Caco-2 (cell line): ENCODE results near the gene EPHA2. TPM values are rescaled to one million over a fixed set of nuclear protein-coding genes. Genes with fewer than 3 reads are reported as not detected.

Source experiments
- BruUV-seq: library from RNA; stranded (reverse); fragments of 400-500 nt; replicated peaks from 2 replicates; lab custom pipeline; 2021; lab: Mats Ljungman, UMichigan
- CTCF ChIA-PET: fragments of 300-600 bp; sonication (Branson Sonifier 250); formaldehyde crosslinking; loops from one replicate; lab custom pipeline; 2022; ENCODE audit warnings: antibody characterized with exemption; lab: Charles Lee
- POLR2A ChIA-PET: fragments of 300-600 bp; sonication (Branson Sonifier 250); formaldehyde crosslinking; loops from one replicate; lab custom pipeline; 2022; ENCODE audit warnings: antibody characterized with exemption; lab: Charles Lee
- DNase-seq, 2 experiments: peaks; one replicate each; pipeline versions ENCODE4 v3.0.0 to v3.0.0-alpha.2; 2020 to 2022
- H3K27me3 ChIP-seq: replicated peaks from 2 replicates; pipeline ENCODE4 v1.6.0; 2011; ENCODE audit warnings: low read length; ENCODE audit not compliant: control insufficient read depth, insufficient read depth
- H3K36me3 ChIP-seq: 2 replicates; pipeline ENCODE4 v1.5.1; 2011; ENCODE audit warnings: low read length; ENCODE audit not compliant: control insufficient read depth, insufficient read depth
- H3K4me1 ChIP-seq: fragments of 250-450 bp; sonication (Bioruptor Pico); 2 replicates; pipeline ENCODE4 v1.5.1; 2020; ENCODE audit warnings: mild to moderate bottlenecking
- H3K4me3 ChIP-seq: 2 replicates; pipeline ENCODE4 v1.5.1; 2011; ENCODE audit warnings: low read depth, mild to moderate bottlenecking, control low read depth, low read length
- H3K9me3 ChIP-seq: fragments of 250-450 bp; sonication (Bioruptor Pico); 2 replicates; pipeline ENCODE4 v1.5.1; 2020; ENCODE audit warnings: mild to moderate bottlenecking, moderate library complexity
- H3K27ac Mint-ChIP-seq: one replicate; pipeline ENCODE4 v1.8.0; 2022; ENCODE audit warnings: mixed read lengths; ENCODE audit not compliant: unreplicated experiment
- H3K27me3 Mint-ChIP-seq: one replicate; pipeline ENCODE4 v1.8.0; 2022; ENCODE audit warnings: mixed read lengths; ENCODE audit not compliant: insufficient read depth, unreplicated experiment
- H3K36me3 Mint-ChIP-seq: one replicate; pipeline ENCODE4 v1.8.0; 2022; ENCODE audit warnings: mild to moderate bottlenecking, mixed read lengths; ENCODE audit not compliant: insufficient read depth, unreplicated experiment
- H3K4me1 Mint-ChIP-seq: one replicate; pipeline ENCODE4 v1.8.0; 2022; ENCODE audit warnings: low read depth, mixed read lengths; ENCODE audit not compliant: unreplicated experiment
- H3K4me3 Mint-ChIP-seq: one replicate; pipeline ENCODE4 v1.8.0; 2022; ENCODE audit warnings: mild to moderate bottlenecking, moderate library complexity, mixed read lengths; ENCODE audit not compliant: unreplicated experiment
- H3K9me3 Mint-ChIP-seq: one replicate; pipeline ENCODE4 v1.8.0; 2022; ENCODE audit warnings: mixed read lengths; ENCODE audit not compliant: unreplicated experiment
- intact Hi-C: fragments of 100-400 bp; cut with micrococcal nuclease; formaldehyde crosslinking; loops from one replicate; pipeline ENCODE4 v1.10.0; 2022; ENCODE audit not compliant: unreplicated experiment
- total RNA-seq: library from RNA; stranded (reverse); gene quantifications from 2 replicates; pipeline ENCODE4 v1.2.3, GENCODE V29; 2022
- TF ChIP-seq, protein P1 (sequence below), 2 experiments: fragments of 200-600 bp in 1 of 2; IDR thresholded peaks; 1 replicate in 1 of 2; 2 replicates in 1 of 2; pipeline versions ENCODE4 v1.5.1 to v1.8.0; 2011 to 2022; ENCODE audit warnings: antibody characterized with exemption in 1 of 2, control low read depth in 1 of 2, inconsistent platforms in 1 of 2, low read depth in 1 of 2, low read length in 1 of 2, mild to moderate bottlenecking in 1 of 2, moderate library complexity in 1 of 2; ENCODE audit not compliant: insufficient read depth in 1 of 2, severe bottlenecking in 1 of 2, unreplicated experiment in 1 of 2

EPHA2 gene
- total RNA-seq, 1 experiment from 2014 or later = 31.2 TPM

DNA sequence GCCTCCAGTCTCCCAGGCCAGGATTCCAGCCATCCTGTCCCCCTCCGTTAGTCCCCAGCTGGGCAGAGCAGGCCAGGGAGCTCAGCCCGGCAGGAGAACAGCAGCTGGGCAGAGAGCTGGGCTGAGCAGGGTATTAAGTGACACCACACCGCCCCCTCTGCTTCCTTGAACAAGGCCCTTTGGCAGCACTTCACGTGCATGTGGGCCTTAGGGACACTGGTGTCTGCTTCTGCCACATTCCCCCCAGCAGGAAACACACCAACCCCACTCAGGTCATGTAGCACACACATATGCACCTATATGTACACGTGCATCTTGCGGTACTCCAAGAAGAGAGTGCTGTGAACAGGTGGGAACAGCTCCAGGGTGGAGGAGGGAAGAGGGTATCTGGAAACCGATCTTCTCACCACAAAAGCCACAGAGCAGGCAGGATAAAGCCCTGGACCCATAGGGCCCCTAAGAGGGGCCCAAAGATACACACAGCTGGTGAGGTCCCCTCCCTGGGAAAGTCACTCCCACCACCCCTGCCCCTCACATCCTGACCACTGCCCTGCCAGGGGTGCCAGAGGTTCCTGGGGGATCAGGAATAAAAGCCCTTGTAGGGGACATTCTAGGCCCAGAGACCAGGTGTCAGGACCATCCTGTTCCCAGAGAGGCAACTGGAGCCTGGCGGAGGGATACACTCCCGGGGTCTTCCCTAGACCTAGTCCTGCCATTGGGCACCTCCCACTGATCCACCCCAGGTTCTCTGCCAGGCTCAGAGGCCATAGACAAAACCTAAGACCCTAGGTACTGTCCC is 4.5 kb downstream of the EPHA2 start:
- H3K36me3 ChIP-seq = peaks cover 4% of the 10 kb centered on the region
- H3K27me3 ChIP-seq = no peaks in the 10 kb centered on the region
- BruUV-seq = no TSS peak
- H3K27ac Mint-ChIP-seq = peak overlapping the region; percentile 76
- no peaks in the 10 kb centered on the region for H3K9me3 Mint-ChIP-seq
- no peak for DNase-seq
- no peak overlapping the region for H3K4me3 ChIP-seq
- CTCF ChIA-PET = interaction anchor here (1.9 kb wide), 1 partner anchor 69 kb away, joined by 6 read pairs; no protein-coding TSS in a partner anchor
- POLR2A ChIA-PET = no interaction called here
- TF ChIP-seq, protein P1, sequence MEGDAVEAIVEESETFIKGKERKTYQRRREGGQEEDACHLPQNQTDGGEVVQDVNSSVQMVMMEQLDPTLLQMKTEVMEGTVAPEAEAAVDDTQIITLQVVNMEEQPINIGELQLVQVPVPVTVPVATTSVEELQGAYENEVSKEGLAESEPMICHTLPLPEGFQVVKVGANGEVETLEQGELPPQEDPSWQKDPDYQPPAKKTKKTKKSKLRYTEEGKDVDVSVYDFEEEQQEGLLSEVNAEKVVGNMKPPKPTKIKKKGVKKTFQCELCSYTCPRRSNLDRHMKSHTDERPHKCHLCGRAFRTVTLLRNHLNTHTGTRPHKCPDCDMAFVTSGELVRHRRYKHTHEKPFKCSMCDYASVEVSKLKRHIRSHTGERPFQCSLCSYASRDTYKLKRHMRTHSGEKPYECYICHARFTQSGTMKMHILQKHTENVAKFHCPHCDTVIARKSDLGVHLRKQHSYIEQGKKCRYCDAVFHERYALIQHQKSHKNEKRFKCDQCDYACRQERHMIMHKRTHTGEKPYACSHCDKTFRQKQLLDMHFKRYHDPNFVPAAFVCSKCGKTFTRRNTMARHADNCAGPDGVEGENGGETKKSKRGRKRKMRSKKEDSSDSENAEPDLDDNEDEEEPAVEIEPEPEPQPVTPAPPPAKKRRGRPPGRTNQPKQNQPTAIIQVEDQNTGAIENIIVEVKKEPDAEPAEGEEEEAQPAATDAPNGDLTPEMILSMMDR (IDR thresholded peaks at IDR 0.05; ENCODE audit: insufficient read depth in 1 of 2, low read depth in 1 of 2, low read length in 1 of 2, severe bottlenecking in 1 of 2, unreplicated experiment in 1 of 2) = no peak
- H3K9me3 ChIP-seq = no peaks in the 10 kb centered on the region
- peaks cover 15% of the 10 kb centered on the region for H3K4me1 Mint-ChIP-seq
- peak overlapping the region; percentile 22 for H3K4me3 Mint-ChIP-seq
- peaks cover 69% of the 10 kb centered on the region for H3K36me3 Mint-ChIP-seq
- H3K27me3 Mint-ChIP-seq = no peaks in the 10 kb centered on the region
- intact Hi-C loops = no loop called here
- peaks cover 58% of the 10 kb centered on the region for H3K4me1 ChIP-seq

DNA sequence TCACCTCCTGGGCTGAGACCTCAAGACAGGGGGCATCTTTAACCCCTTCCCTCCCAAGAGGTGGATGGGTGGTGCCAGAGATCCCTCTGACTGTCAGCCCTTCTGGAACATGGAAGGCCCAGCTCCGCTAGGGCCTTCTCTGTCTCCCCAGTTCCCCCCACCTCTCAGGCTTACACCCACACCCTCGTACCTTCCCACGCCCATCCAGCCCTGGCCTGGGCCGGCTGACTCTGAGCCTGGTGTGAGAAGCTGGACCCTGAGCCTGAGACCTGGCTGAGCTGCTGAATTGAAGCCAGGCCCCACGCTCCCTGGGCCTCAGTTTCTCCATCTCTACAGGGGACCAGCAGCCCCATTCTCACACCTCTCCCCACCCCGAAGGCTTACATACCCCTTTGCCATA is 5.4 kb downstream of the EPHA2 start:
- H3K4me3 ChIP-seq = no peak overlapping the region
- peaks cover 64% of the 10 kb centered on the region for H3K4me1 ChIP-seq
- Mint-ChIP-seq H3K9me3 (no peaks in the 10 kb centered on the region), H3K4me3 (no peak overlapping the region), H3K27ac (peak overlapping the region; percentile 39), H3K27me3 (no peaks in the 10 kb centered on the region), H3K4me1 (peaks cover 24% of the 10 kb centered on the region), H3K36me3 (peaks cover 71% of the 10 kb centered on the region)
- POLR2A ChIA-PET = no interaction called here
- DNase-seq = no peak
- peaks cover 4% of the 10 kb centered on the region for H3K36me3 ChIP-seq
- H3K9me3 ChIP-seq = no peaks in the 10 kb centered on the region
- intact Hi-C loops = no loop called here
- H3K27me3 ChIP-seq = no peaks in the 10 kb centered on the region
- CTCF ChIA-PET = no interaction called here
- no TSS peak for BruUV-seq
- TF ChIP-seq, protein P1 (IDR thresholded peaks at IDR 0.05; ENCODE audit: insufficient read depth in 1 of 2, low read depth in 1 of 2, low read length in 1 of 2, severe bottlenecking in 1 of 2, unreplicated experiment in 1 of 2) = no peak

DNA sequence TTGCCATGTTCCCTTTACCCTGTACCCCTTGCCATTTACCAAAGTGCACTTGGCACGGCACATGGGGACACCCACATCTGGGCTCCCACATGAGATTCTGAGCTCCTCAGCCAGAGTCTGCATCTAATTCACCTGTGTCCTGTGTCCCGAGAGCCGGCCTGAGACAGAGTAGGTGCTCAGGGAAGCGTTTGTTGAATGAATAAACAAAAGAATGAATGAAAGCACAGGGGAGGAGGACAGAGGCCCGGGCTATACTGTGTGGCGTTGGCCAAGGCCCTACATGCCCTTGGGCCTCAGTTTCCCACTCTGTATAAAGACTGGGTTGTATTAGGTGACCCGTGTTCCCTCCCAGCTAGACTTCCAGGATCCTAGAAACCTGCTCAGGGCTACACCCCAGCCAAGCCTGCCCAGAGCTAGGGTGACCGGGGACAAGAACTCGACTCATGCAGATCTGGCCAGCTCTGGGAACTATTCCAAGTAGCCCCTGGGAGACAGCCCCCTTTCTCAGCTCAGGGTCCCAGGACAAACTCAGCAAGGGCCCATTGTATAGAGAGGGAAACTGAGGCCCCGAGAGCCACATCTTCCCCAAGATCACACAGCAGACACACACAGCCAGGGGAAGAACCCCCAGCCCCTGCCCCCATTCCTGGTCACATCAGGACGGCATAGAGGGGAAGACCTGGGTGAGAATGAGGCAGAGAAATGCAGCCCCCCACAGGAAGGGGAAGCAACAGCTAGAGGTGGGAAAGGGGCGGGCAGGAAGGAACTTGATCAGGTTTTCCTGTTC is 6.0 kb downstream of the EPHA2 start:
- Histone ChIP-seq H3K4me3 (no peak overlapping the region), H3K4me1 (peaks cover 70% of the 10 kb centered on the region), H3K27me3 (no peaks in the 10 kb centered on the region), H3K9me3 (no peaks in the 10 kb centered on the region), H3K36me3 (peaks cover 4% of the 10 kb centered on the region)
- CTCF ChIA-PET = no interaction called here
- intact Hi-C loops = no loop called here
- no peak overlapping the region for H3K4me3 Mint-ChIP-seq
- no TSS peak for BruUV-seq
- POLR2A ChIA-PET = no interaction called here
- no peaks in the 10 kb centered on the region for H3K9me3 Mint-ChIP-seq
- H3K4me1 Mint-ChIP-seq = peaks cover 24% of the 10 kb centered on the region
- no peak overlapping the region for H3K27ac Mint-ChIP-seq
- DNase-seq = no peak
- peaks cover 74% of the 10 kb centered on the region for H3K36me3 Mint-ChIP-seq
- no peaks in the 10 kb centered on the region for H3K27me3 Mint-ChIP-seq
- TF ChIP-seq, protein P1 (IDR thresholded peaks at IDR 0.05; ENCODE audit: insufficient read depth in 1 of 2, low read depth in 1 of 2, low read length in 1 of 2, severe bottlenecking in 1 of 2, unreplicated experiment in 1 of 2) = no peak
